ENCODE data around the gene SH3BP4. TPM values are rescaled to one million over a fixed set of nuclear protein-coding genes. Genes with fewer than 3 reads are reported as not detected.

SH3BP4 gene
- total and polyA plus RNA-seq, 2 of the 13 experiments (the other 11 are each of a cell fraction or from before 2014, with no cell fraction given) = 34.6 to 99.1 TPM

DNA sequence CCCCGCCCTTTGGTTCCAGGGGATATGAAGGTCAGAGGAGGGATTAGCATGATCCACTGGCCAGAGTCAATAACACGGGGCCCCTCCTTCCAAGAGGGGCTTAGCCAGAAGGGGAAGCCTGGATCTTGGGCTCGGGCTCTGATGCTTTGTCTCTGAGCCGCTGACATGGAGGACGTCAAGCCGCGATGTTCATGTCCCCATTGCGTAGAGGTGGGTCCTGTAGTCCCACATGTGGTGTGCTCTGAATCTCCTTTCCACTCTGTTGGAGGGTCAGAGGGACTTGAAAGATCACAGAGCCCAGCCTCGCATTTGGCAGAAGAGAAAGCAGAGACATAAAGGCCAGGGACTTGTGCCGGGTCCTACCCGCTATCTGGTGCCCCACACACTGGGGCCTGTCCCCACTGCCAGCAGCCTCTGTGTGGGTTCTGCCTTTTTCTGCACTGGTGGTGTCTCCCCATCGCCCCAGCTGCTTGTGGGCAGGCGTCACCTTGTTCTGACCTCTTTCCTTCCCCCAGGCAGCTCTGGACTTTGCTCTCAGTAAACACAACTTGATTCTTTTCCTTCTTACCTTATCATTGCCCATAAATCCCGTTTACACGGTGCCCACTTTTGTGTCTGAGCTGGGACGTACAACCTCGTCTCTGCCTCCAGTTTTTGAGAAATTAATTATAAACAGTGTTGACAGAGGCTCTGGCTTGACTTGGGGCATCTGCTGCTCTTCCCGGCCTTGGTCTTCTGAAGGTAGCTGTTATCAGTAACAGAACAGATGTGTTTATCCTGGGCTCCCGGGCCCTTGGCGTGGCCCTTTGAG is 48.8 kb downstream of the SH3BP4 start (continued):
- TF ChIP-seq KMT2A (CRISPR knock-in tag; IDR thresholded peaks at IDR 0.05) (peak; percentile 66; the same call in 1 of the 2 replicates), ZNF672 (CRISPR knock-in tag; IDR thresholded peaks at IDR 0.05) (no peak), KAT8 (CRISPR knock-in tag; IDR thresholded peaks at IDR 0.05) (peak; percentile 30; the same call in 1 of the 2 replicates), ZNF713 (CRISPR knock-in tag; IDR thresholded peaks at IDR 0.05) (no peak), ZNF563 (CRISPR knock-in tag; IDR thresholded peaks at IDR 0.05) (no peak), NR2F1 (CRISPR knock-in tag; IDR thresholded peaks at IDR 0.05) (peak in 1 of 2 experiments; percentile 74; a peak in 2 of 4 replicates), ZNF24 (IDR thresholded peaks at IDR 0.05) (no peak), ZNF792 (CRISPR knock-in tag; IDR thresholded peaks at IDR 0.05) (peak; percentile 45; the same call in 1 of the 2 replicates), ZC3H4 (CRISPR knock-in tag; IDR thresholded peaks at IDR 0.05; ENCODE audit: borderline replicate concordance) (no peak), MTA1 (CRISPR knock-in tag; IDR thresholded peaks at IDR 0.05; ENCODE audit: borderline replicate concordance) (peak; percentile 97)
- TF ChIP-seq, protein P1, sequence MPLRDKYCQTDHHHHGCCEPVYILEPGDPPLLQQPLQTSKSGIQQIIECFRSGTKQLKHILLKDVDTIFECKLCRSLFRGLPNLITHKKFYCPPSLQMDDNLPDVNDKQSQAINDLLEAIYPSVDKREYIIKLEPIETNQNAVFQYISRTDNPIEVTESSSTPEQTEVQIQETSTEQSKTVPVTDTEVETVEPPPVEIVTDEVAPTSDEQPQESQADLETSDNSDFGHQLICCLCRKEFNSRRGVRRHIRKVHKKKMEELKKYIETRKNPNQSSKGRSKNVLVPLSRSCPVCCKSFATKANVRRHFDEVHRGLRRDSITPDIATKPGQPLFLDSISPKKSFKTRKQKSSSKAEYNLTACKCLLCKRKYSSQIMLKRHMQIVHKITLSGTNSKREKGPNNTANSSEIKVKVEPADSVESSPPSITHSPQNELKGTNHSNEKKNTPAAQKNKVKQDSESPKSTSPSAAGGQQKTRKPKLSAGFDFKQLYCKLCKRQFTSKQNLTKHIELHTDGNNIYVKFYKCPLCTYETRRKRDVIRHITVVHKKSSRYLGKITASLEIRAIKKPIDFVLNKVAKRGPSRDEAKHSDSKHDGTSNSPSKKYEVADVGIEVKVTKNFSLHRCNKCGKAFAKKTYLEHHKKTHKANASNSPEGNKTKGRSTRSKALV (CRISPR knock-in tag; IDR thresholded peaks at IDR 0.05) = no peak
- TF ChIP-seq, protein P2, sequence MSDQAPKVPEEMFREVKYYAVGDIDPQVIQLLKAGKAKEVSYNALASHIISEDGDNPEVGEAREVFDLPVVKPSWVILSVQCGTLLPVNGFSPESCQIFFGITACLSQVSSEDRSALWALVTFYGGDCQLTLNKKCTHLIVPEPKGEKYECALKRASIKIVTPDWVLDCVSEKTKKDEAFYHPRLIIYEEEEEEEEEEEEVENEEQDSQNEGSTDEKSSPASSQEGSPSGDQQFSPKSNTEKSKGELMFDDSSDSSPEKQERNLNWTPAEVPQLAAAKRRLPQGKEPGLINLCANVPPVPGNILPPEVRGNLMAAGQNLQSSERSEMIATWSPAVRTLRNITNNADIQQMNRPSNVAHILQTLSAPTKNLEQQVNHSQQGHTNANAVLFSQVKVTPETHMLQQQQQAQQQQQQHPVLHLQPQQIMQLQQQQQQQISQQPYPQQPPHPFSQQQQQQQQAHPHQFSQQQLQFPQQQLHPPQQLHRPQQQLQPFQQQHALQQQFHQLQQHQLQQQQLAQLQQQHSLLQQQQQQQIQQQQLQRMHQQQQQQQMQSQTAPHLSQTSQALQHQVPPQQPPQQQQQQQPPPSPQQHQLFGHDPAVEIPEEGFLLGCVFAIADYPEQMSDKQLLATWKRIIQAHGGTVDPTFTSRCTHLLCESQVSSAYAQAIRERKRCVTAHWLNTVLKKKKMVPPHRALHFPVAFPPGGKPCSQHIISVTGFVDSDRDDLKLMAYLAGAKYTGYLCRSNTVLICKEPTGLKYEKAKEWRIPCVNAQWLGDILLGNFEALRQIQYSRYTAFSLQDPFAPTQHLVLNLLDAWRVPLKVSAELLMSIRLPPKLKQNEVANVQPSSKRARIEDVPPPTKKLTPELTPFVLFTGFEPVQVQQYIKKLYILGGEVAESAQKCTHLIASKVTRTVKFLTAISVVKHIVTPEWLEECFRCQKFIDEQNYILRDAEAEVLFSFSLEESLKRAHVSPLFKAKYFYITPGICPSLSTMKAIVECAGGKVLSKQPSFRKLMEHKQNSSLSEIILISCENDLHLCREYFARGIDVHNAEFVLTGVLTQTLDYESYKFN (CRISPR knock-in tag; conservative IDR thresholded peaks at IDR 0.05) = peak; percentile 89
- TF ChIP-seq, protein P3, sequence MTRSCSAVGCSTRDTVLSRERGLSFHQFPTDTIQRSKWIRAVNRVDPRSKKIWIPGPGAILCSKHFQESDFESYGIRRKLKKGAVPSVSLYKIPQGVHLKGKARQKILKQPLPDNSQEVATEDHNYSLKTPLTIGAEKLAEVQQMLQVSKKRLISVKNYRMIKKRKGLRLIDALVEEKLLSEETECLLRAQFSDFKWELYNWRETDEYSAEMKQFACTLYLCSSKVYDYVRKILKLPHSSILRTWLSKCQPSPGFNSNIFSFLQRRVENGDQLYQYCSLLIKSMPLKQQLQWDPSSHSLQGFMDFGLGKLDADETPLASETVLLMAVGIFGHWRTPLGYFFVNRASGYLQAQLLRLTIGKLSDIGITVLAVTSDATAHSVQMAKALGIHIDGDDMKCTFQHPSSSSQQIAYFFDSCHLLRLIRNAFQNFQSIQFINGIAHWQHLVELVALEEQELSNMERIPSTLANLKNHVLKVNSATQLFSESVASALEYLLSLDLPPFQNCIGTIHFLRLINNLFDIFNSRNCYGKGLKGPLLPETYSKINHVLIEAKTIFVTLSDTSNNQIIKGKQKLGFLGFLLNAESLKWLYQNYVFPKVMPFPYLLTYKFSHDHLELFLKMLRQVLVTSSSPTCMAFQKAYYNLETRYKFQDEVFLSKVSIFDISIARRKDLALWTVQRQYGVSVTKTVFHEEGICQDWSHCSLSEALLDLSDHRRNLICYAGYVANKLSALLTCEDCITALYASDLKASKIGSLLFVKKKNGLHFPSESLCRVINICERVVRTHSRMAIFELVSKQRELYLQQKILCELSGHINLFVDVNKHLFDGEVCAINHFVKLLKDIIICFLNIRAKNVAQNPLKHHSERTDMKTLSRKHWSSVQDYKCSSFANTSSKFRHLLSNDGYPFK (CRISPR knock-in tag; IDR thresholded peaks at IDR 0.05; ENCODE audit: borderline replicate concordance) = no peak
- TF ChIP-seq, protein P4, sequence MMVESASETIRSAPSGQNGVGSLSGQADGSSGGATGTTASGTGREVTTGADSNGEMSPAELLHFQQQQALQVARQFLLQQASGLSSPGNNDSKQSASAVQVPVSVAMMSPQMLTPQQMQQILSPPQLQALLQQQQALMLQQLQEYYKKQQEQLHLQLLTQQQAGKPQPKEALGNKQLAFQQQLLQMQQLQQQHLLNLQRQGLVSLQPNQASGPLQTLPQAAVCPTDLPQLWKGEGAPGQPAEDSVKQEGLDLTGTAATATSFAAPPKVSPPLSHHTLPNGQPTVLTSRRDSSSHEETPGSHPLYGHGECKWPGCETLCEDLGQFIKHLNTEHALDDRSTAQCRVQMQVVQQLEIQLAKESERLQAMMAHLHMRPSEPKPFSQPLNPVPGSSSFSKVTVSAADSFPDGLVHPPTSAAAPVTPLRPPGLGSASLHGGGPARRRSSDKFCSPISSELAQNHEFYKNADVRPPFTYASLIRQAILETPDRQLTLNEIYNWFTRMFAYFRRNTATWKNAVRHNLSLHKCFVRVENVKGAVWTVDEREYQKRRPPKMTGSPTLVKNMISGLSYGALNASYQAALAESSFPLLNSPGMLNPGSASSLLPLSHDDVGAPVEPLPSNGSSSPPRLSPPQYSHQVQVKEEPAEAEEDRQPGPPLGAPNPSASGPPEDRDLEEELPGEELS (CRISPR knock-in tag; IDR thresholded peaks at IDR 0.05) = peak; percentile 89
- TF ChIP-seq, protein P5, sequence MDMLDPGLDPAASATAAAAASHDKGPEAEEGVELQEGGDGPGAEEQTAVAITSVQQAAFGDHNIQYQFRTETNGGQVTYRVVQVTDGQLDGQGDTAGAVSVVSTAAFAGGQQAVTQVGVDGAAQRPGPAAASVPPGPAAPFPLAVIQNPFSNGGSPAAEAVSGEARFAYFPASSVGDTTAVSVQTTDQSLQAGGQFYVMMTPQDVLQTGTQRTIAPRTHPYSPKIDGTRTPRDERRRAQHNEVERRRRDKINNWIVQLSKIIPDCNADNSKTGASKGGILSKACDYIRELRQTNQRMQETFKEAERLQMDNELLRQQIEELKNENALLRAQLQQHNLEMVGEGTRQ (IDR thresholded peaks at IDR 0.05; ENCODE audit: low read depth, low read length) = no peak
- TF ChIP-seq, protein P5 (CRISPR knock-in tag; IDR thresholded peaks at IDR 0.05; ENCODE audit: borderline replicate concordance) = no peak

All from HepG2 (cell line).